Stimulated activated CD8-positive, alpha-beta memory T cell treated with anti-CD3 and anti-CD28 coated beads, Interleukin-4, amount 100 ng/mL, for 48 hours (primary cell): Measurements from ENCODE around the gene MYO1A.
A peak's percentile ranks its signal among the peaks of the same experiment; 100 is the strongest.
"Not testable (repeated sequence)": the region's sequence is repeated elsewhere in the genome, so short reads cannot be mapped to it uniquely, and the experiment has no call there.

Source experiments
- DNase-seq: peaks from one replicate; pipeline ENCODE4 v3.0.0-alpha.2; 2020

Gene MYO1A

DNA sequence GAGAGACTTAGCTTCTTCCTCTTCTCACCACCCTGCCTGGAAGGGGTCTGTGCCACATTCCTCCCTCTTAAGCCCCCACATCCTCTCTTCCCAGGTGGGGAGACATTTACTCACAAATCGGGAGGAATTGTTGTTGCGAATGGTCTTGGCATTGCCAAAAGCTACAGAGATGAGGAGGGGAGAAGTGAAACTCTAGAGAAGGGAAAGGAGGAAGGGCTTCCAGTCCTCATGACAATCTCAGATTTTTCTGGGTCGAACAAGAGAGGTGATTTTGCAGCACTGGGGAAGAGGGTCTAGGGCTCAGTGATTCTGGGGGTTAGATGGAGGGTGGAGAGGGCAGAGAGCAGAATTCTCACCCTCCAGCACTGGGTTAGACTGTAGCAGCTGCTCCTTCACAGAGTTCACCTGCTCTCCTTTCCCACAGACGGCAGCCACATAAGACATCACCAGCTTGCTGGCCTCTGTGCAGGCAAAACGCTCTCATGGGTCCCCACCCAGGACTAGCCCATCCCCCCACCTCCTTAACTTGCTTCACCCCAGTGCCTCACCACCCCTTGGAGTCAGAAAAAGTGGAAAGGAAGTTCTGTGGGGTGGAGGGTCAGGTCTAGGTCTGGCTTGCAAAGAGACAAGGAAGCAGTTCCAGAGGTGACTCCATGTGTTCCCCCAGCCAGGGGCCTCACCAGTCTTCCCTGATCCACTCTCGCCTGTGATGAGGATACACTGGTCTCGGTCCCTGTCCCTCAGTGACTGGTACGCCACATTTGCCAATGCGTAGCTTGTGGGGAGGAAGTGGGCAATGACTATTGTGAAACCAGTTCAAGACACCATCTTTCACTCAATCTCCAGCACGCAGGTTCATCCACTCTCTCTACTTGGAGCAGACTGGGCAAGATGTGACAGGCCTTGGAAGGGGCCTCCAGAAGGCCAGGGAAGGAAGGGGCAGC, 2.7 kb downstream of the MYO1A start:
- DNase-seq = peak; percentile 75

DNA sequence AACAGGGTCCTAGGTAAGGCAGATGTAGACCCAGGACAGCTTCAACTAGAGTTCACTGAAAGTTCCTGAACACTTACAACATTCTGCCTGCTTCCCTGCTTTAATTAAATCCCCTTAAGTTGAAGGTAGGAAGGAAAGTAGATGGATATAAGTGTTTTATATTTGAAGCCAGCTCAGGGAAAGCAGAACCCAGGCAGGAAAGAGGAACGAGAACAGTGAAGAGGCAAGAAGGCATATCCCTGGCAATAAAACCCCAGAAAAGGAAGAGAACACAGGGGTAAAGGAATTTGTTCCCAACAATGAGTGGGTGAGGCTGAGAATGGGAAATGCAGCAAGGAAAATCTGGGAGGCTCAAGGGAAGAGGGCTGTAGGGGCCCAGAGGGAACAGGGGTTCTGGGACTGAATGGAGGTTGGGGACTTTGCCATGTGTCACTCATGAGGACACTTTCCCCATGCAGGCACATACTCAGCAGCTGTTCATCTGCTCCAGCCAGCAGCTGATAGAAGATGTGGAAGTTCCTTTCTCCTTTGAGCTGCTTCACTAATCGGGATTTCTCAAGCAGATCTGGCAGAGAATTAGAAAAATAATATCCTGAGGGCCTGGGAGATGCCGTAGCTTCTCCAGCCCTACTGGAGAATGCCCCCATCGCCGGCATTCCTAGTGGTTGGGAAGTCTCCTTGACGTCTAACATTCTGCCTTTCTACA, 3.7 kb downstream of the MYO1A start:
- no peak for DNase-seq

DNA sequence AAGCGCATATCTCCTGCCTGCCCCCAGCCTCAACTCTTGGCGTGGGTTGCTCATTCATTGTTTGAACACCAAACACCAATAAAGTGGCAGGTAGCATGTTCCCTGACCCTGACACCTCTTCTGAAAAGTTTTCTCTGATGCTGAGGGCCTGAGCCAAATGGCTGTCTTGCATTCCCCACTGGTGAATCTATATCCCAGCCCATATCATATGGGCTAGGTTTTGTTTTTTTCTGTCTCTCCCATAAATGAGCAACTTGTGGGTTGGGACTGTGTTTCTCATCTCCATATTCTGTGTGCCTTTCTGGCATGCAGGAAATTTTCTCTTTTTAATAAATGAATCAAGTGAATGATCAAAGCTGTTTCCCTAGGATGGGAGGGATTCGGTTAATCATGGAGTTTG, 5.0 kb downstream of the MYO1A start:
- DNase-seq = no peak

DNA sequence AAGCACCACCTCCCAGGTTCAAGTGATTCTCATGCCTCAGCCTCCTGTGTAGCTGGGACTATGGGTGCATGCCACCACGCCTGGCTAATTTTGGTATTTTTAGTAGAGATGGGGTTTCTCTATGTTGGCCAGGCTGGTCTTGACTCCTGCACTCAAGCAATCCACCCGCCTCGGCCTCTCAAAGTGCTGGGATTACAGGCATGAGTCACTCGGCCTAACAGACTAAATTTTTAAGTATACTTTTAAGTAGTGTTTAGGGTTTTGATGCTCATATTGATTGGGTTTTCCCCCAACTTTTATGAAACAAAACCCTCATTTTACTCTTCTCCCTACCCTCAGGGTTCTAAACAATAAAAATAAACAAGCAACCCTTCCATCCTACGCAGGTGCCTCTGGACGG, 5.5 kb downstream of the MYO1A start:
- DNase-seq = no peak

DNA sequence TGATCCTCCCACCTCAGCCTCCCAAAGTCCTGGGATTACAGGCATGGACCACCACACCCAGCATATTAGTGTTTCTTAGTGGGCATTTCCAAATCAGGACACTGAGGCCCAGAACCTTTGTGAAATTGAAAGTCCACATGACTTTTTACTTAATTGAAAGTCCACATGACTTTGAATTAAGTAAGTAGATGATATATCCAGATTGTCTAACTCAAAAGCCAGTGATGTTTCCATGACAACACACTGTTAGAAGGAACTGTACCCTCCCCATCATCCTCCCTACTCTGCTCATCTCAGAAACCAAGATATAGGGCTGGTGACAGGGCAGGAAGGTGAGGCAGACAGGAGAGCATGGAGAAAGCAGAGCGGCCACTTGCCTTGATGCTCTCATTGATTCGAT, 7.2 kb downstream of the MYO1A start:
- no peak for DNase-seq

DNA sequence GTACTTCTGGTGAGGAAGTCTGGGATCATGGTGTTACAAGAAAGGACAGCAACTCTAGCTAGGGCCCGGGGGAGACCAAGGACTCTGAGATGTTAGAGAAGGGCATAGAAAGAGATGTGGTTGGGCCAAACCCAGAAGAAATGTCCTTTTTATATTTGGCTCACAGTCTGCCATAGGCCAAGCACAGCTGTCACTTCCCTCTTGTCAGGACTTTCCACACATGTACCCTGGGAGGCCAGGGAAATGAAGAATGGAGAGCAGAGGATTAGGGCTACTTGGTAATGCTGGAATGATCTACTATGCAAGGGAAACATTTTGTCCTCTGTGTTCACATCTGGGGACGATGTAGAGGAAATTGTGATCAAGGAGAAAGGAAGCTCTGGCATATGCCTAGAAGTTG, 9.2 kb downstream of the MYO1A start:
- no peak for DNase-seq

DNA sequence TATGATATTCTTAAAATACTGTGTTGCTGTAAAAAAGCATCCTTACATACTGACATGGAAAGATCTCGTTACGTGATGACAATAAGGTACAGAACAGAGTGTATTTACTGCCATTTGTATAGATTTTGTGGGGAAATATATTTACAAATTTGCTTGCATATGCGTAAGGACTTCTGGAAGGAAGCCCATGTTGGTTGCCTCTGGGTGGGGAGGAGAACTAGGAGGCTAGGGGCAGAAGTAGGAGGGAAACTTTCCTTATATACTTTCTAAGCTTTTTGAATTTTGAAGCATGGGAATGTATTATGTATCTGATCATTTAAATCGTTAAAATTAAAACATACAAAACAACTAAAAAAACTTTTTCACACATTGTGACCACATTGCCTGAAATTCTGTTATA, 9.7 kb downstream of the MYO1A start:
- no peak for DNase-seq

DNA sequence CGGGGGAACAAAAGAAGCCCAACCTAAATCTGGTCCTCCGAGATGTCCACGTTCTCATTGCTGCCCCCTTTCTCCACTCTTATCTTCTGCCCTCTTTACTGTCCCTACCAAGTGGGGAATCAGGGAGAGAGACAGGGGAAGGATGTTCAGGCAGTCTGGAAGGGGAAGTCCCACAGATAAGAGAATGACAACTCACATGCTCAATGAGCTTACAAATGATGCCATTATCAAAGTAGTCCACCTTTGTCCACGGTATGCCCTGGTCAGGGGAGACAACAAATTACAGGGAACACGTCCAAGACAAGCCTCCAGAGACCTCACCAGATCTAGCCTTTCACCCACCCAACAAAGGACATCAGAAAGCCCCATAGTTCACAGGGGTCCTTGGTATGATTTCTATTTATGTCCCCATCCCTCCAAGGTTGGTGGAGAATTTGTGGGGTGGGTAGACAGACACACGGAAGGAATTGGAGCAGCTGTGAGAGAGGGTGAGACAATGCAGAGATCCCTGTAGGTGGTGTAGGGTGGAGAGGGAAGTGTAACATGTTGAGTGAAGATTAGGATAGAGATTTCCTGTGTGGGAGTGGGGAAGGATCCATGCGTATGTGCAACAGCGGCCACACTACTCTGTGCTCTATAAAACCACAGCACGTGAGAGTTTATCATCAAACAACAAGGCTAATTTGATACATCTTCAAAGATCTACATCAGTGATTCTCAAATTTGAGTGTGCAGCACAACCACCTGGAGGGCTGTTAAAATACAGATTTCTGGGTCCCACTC, 10.7 kb downstream of the MYO1A start:
- no peak for DNase-seq

DNA sequence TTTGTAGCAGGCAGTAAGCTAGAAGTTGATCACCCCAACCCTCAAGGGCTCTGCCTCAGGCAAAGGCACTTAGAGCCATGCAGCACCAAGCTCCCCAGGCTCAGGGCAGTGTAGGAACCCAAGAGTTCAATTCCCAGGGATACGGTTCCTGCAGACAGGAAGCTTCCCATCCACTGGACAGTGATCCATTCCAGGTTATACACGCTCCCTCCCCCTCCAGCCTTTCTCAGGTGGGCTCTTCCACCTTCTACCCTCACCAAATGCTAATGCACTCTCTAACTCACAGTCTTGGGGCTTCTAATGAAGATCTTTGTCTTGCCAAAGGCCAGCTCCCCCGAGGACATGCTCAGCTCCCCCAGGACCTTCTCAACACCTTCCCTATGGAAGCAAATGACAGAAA, 12.7 kb downstream of the MYO1A start:
- DNase-seq = no peak

DNA sequence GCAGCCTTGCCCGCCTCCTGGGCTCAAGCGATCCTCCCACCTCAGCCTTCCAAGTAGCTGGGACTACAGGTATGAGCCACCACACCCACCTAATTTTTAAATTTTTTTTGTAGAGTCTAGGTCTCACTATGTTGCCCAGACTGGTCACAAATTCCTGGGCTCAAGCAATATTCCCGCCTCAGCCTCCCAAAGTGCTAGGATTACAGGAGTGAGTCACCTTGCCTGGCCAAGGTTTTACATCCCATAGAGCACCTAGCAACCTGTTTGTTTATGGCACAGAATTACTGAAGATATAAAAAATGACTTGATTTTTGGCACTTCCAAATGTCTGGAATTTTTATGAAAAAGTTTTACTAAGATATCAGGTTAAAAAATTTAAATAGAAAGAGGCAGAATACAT, 16.5 kb downstream of the MYO1A start:
- DNase-seq = no peak

DNA sequence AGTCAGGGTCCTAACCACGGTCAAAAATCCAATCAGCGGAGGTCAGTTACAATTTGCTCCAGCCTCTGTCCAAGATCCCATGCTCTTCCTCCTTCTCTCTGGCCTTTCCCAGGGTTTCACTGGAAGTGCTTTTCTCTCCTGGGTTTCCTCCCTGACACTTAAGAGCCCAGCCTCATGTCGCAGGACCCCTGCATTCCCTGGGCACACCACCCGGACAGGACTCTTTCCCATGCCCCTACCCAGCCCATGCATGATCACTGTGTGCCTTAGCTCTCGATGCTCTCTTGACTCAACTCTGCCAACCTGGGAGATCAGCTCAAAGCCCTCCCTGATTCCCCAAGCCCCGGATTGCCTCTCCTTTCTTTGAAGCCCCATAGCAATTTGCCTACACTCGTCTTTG, 18.1 kb downstream of the MYO1A start:
- no peak for DNase-seq

DNA sequence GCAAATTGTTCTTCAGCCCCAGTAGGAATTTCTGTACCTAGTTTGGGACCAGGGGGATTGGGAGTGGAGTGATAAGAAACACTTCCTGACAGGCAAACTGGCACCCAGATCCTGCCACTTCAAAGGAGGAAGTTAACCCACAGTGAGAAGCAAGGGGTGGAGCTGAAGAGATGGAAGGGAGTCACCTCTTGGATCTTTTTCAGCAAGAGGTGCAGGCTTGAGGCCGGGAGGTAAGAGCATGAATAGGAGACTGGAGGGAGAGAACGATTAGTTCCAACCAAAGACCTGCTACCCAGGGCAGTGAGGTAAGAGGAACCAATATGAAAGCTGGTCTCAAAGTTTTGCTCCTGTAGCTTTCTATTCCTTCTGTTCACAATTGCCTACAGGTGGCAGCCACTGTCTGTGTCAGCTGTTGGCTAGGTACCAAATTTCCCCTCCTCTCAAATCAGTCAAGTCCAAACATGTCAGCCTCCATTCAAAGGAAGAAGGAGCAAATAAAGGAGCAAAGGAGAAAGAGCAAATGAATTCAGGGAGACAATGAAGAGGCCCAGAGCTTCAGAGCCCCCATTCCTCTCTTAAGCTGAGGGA, 18.7 kb downstream of the MYO1A start:
- DNase-seq = no peak

DNA sequence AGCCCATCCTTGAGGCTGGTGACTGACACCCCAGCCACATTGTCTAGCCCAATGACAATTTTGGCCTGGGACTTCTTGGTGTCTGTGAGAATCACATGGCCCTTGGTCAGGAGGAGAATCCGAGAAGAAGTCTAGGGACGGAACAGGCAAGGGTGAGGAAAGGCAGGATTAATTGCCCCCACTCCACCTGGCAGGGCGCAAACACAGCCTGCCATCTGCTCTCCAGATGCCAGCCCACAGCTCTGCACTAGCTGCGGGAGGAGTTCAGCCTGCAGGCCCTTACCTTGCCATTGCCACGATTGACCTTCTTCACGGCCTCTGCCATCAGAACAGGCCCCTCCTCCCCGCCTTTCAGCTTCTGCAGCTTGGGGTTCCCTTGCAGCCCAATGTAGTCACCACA, 20.5 kb downstream of the MYO1A start:
- DNase-seq = no peak

DNA sequence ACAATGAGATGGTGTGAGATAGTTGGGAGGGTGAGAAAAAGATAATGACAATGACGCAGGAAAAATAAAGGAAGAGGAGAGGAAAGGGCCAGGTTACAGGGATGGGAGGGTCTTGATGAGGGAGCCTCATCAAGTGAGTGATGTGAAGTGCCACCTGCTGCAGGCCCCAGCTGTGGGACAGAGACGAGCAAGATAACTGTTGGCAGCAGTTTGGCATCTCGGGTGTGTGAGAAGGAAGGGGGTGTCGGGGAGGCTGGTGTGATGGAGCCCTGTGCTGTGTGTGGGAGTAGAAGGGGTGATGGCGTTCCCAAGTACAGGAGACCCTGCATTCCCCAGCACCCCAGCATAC, 22.1 kb downstream of the MYO1A start:
- no peak for DNase-seq

DNA sequence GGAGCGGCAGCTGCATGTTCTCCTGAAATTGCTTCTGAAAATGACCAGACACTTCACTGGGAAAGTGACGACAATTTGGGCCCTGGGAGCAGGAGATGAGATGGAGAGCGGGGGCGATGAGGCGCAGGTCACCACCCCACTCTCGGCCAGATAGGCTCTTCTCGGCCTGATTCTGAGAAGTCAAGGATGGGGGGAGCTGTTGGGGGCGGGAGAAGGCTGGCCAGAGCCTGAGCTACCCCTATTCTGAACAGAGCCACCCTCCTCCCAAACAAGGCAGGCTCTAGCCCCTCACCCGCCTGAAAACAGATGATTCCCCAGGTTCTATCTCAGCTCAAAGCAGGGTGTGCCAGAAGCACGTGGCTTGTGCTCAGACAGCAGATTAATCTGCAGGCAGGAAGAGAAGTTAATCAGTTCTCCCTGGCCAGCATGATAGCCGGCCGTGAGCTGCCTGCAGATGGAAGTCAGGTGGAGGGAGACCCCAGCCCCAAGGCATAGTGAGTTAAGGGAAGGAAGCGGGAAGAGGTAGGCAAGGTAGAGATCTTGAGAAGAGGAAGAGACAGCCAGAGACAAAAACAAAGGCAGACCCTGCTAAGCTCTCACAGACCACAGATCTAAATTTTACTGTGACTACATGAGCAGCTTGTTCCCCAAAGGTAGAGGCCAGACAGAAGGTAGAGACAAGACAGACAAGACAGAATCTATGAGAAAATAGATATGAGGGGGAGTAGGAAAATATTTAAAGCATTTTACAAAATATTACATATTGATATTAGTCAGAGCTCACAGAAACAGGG, 22.7 kb downstream of the MYO1A start:
- no peak for DNase-seq

DNA sequence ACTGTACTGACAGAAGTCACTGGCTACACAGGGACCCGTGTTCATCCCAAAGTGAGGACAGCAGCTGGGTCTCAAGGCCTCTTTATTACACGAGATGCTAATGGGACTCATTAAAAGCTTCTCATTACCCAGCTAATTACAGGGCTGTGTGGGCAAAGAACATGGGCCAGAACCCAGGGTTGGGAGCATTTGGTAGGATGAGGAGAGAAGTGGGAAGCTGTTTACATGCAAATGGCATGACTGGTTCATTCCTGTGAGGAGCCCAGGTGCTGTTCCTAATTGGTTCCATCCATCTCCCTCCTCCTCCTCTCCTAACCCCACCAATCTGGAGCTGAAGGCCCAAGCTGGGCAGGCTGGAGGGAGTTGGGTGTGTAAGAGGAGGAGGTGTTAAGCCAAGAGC, 24.7 kb downstream of the MYO1A start:
- no peak for DNase-seq

DNA sequence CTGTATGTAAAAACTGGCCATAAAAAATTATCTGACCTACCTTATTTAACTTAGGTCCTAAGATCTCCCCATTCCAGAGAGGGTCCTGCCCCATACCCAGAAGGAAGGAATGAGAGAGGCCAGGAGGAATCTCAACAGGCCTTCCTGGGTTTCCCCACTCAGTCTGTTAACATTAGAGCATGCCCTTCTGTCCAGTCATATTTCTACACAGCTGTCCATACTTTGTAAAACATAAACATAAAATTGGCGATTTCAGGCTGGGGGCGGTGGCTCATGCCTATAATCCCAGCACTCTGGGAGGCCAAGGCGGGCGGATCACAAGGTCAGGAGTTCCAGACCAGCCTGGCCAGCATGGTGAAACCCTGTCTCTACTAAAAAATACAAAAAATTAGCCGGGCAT, 27.6 kb downstream of the MYO1A start:
- DNase-seq = not testable (repeated sequence)

DNA sequence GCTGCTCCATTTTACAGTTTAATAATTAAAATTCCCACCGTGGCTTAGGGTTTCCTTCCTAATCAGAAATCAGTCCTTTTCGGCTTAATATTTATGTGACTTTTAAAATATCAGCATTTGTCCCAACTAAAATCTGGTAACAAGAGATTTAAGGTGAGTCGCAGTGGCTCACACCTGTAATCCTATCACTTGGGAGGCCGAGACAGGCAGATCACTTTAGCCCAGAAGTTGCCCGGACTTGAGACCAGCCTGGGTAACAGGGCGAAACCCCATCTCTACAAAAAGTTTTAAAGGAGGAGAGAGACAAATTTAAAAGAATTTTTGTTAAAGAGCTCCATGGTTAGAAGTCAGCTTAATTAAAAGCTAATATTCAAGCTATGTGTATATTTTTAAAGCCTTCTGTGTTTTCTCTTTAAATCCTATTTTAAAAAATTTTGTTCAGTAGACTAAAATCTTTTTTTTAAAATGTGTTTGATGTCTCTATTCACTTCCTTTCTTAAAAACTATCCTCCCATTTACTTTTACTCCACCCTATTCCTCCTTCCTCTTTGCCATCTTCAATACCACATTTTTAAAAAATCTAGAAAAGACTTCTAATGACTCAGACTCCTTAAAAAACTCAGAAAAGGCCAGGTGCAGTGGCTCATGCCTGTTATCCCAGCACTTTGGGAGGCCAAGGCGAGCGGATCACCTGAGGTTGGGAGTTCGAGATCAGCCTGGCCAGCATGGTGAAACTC, 29.8 kb downstream of the MYO1A start:
- DNase-seq = no peak

DNA sequence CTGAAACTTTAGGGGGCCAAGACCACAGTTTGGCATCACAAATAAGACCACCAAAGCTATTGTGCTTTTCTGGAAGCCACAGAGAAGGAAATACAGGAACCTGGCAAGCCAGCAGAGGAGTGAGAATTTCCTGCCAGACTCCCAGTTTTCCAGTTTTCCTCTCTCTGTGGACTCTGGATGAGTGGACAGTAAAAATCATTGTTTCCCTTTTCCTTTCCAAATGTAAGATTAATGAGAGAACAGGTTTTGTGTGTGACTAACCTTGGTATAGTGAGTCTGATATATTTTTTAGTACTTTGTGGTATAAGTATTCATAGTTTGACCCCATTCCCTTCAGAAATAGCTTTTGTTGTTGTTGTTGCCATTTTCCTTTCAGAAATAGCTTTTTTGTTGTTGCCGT, 31.0 kb downstream of the MYO1A start:
- DNase-seq = no peak

DNA sequence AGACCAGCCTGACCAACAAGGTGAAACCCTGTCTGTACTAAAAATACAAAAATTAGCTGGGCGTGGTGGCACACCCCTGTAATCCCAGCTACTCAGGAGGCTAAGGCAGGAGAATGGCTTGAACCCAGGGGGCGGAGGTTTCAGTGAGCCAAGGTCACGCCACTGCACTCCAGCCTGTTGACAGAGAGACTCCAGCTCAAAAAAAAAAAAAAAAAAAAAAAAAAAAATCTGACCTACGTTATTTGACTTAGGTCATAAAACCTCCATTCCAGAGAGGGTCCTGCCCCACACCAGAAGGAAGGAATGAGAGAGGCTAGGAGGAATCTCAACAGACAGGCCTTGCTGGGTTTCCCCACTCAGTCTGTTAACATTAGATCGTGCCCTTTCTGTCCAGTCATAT, 31.6 kb downstream of the MYO1A start:
- not testable (repeated sequence) for DNase-seq

DNA sequence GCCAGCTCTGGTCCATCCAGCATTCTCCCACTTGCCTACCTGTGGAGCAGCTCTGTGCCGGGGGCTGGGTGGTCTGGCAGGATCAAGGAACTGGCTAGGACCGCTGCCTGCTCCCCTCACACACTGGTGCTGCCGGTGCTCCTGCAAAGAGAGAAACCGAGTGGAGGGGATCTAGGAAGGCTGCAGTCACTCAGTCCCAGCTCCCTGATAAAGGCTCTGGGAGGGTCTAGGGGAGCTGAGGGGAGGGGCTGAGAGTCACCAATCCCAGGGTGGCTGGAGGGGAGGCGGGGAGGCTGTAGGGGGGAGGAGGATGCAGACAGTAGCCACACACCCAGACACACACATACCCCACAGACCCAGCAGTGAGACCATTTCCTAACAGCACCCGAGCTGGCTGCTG, 33.6 kb downstream of the MYO1A start, which contains the start of gene TAC3:
Gene TAC3, minus strand, starts transcription at position 182 of the 400 bp plus-strand sequence. CDS start 732 bp downstream, outside the sequence.
- no peak for DNase-seq
